Measurements from ENCODE around the gene IWS1.
"Not testable (repeated sequence)": the region's sequence is repeated elsewhere in the genome, so short reads cannot be mapped to it uniquely, and the experiment has no call there.

Gene IWS1

DNA sequence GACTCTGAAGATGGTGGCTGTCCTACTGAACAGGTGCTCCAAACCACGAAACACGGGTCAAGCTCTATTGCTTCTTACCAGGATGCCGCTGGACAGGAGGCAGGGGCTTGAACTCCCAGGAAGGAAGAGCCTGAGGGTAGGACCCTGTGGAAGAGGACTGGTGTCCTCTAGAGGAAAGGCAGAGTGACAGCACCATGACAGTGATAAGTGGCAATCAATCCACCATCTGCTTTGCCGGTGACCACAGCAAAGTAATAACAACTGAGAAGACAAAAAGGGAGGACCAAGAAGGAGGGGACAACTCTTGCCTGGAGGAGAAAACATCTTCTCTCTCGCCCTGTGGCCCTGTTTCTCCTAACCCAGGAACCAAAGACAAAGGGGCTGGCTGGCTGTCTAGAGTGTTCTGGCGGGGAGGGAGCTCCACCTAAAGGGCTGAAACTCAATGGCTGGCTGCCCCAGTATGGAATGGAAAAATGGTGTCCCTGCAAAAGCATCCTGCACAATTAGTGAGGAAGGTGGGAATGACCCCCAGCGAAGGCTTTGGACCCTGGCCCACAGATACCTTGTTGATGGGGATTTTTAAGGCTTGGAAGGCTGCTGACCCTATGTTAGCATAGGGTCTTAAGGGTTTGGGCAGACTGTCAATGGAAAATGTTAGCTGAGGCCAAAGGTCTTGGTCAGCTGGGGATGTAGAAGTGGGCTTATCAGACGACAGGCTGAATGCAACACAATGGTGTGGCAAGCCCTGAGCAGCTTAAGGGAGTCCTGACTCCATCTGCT is 72.7 kb downstream of the IWS1 start:
- H3K4me3 ChIP-seq (ENCODE audit: extremely low read depth, insufficient read depth, low read length, poor library complexity, severe bottlenecking): no peak overlapping the region
- H3K36me3 ChIP-seq (ENCODE audit: control insufficient read depth, insufficient read depth, low read length): no peaks in the 10 kb centered on the region
- WGBS, 2 experiments (ENCODE audit: insufficient coverage in 2 of 2): 72 to 89% methylated on average over 6 of the region's 8 CpGs
- no peaks in the 10 kb centered on the region for H3K9me3 ChIP-seq (ENCODE audit: control insufficient read depth, low read length)
- no peak overlapping the region for H3K27ac ChIP-seq (ENCODE audit: low read depth, low read length, severe bottlenecking)
- H3K4me1 ChIP-seq (ENCODE audit: control insufficient read depth, insufficient read depth, low read length, poor library complexity, severe bottlenecking): peaks cover 4% of the 10 kb centered on the region

DNA sequence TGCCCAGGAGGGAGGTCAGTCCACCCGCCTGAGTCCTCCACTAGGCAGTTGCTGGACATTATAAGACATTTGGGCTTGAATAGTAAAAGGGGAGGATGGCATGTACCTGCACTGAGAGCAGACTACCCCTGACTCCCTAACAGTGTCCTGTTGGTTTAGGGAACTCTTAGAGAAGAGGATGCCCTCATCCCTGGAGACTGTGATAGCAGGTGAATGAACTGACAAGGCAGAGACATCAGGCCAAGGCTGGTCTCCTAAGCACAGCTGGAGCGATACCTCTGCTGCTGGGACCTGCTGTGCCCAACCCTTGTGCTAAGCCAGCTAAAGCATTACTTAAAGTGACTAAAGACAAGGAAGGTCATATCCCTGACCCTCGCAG is 73.3 kb downstream of the IWS1 start:
- WGBS, 2 experiments (ENCODE audit: insufficient coverage in 2 of 2): 91 to 100% methylated on average over 2 of the region's 3 CpGs
- no peaks in the 10 kb centered on the region for H3K9me3 ChIP-seq (ENCODE audit: control insufficient read depth, low read length)
- no peak overlapping the region for H3K4me3 ChIP-seq (ENCODE audit: extremely low read depth, insufficient read depth, low read length, poor library complexity, severe bottlenecking)
- H3K27ac ChIP-seq (ENCODE audit: low read depth, low read length, severe bottlenecking): no peak overlapping the region
- H3K4me1 ChIP-seq (ENCODE audit: control insufficient read depth, insufficient read depth, low read length, poor library complexity, severe bottlenecking): peaks cover 4% of the 10 kb centered on the region
- H3K36me3 ChIP-seq (ENCODE audit: control insufficient read depth, insufficient read depth, low read length): no peaks in the 10 kb centered on the region

- H3K4me3 ChIP-seq (ENCODE audit: extremely low read depth, insufficient read depth, low read length, poor library complexity, severe bottlenecking); H3K4me1 ChIP-seq (ENCODE audit: control insufficient read depth, insufficient read depth, low read length, poor library complexity, severe bottlenecking); H3K36me3 ChIP-seq (ENCODE audit: control insufficient read depth, insufficient read depth, low read length); H3K9me3 ChIP-seq (ENCODE audit: control insufficient read depth, low read length); H3K27ac ChIP-seq (ENCODE audit: low read depth, low read length, severe bottlenecking): not testable (repeated sequence)
- WGBS, 2 experiments (ENCODE audit: insufficient coverage in 2 of 2): 85 to 100% methylated on average over 5 to 6 of the region's 8 CpGs
These were observed 73.9 kb downstream of the IWS1 start for GRCh38 chr2:127452423-127452822.

GRCh38 chr2:127451981-127452380 is 74.3 kb downstream of the IWS1 start:
- Histone ChIP-seq H3K4me3 (ENCODE audit: extremely low read depth, insufficient read depth, low read length, poor library complexity, severe bottlenecking) (no peak overlapping the region), H3K36me3 (ENCODE audit: control insufficient read depth, insufficient read depth, low read length) (no peaks in the 10 kb centered on the region), H3K27ac (ENCODE audit: low read depth, low read length, severe bottlenecking) (no peak overlapping the region), H3K4me1 (ENCODE audit: control insufficient read depth, insufficient read depth, low read length, poor library complexity, severe bottlenecking) (peaks cover 4% of the 10 kb centered on the region), H3K9me3 (ENCODE audit: control insufficient read depth, low read length) (no peaks in the 10 kb centered on the region)
- WGBS, 2 experiments (ENCODE audit: insufficient coverage in 2 of 2): 77 to 90% methylated on average over 6 of the region's 6 CpGs

DNA sequence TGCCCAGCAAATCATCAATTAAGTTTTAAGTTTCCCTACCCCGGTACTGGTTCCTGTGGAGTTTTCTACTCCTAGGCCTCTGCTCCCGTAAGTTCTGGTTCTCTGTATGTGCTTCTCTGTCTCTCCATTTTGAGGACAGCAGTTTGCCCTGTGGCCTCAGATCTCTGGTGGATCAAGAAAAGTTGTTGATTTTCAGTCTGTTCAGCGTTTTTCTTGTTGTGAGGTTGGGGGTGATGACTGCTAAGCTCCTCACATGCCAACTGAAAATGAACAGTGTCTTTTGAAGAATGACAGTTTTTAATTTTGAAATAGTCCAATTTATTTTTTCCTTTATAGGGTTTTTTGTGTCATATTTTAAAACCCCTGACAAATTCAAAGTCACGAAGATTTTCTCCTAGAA is 76.4 kb downstream of the IWS1 start:
- Histone ChIP-seq H3K4me1 (ENCODE audit: control insufficient read depth, insufficient read depth, low read length, poor library complexity, severe bottlenecking) (peaks cover 1% of the 10 kb centered on the region), H3K4me3 (ENCODE audit: extremely low read depth, insufficient read depth, low read length, poor library complexity, severe bottlenecking) (no peak overlapping the region), H3K9me3 (ENCODE audit: control insufficient read depth, low read length) (no peaks in the 10 kb centered on the region), H3K36me3 (ENCODE audit: control insufficient read depth, insufficient read depth, low read length) (no peaks in the 10 kb centered on the region), H3K27ac (ENCODE audit: low read depth, low read length, severe bottlenecking) (peak overlapping the region; percentile 37)
- 85 to 86% methylated on average over 1 to 3 of the region's 4 CpGs for WGBS, 2 experiments (ENCODE audit: insufficient coverage in 2 of 2)

- H3K9me3 ChIP-seq (ENCODE audit: control insufficient read depth, low read length): no peaks in the 10 kb centered on the region
- H3K4me1 ChIP-seq (ENCODE audit: control insufficient read depth, insufficient read depth, low read length, poor library complexity, severe bottlenecking): no peaks in the 10 kb centered on the region
- H3K36me3 ChIP-seq (ENCODE audit: control insufficient read depth, insufficient read depth, low read length): no peaks in the 10 kb centered on the region
- peak overlapping the region; percentile 37 for H3K27ac ChIP-seq (ENCODE audit: low read depth, low read length, severe bottlenecking)
- no peak overlapping the region for H3K4me3 ChIP-seq (ENCODE audit: extremely low read depth, insufficient read depth, low read length, poor library complexity, severe bottlenecking)
- 0 to 19% methylated on average over 1 to 2 of the region's 4 CpGs for WGBS, 2 experiments (ENCODE audit: insufficient coverage in 2 of 2)
These were observed 76.9 kb downstream of the IWS1 start for GRCh38 chr2:127449414-127449813.

- Histone ChIP-seq H3K4me3 (ENCODE audit: extremely low read depth, insufficient read depth, low read length, poor library complexity, severe bottlenecking) (no peak overlapping the region), H3K27ac (ENCODE audit: low read depth, low read length, severe bottlenecking) (no peak overlapping the region), H3K4me1 (ENCODE audit: control insufficient read depth, insufficient read depth, low read length, poor library complexity, severe bottlenecking) (no peaks in the 10 kb centered on the region), H3K9me3 (ENCODE audit: control insufficient read depth, low read length) (no peaks in the 10 kb centered on the region), H3K36me3 (ENCODE audit: control insufficient read depth, insufficient read depth, low read length) (no peaks in the 10 kb centered on the region)
- WGBS, 2 experiments (ENCODE audit: insufficient coverage in 2 of 2): 97 to 100% methylated on average over 2 of the region's 2 CpGs
These were observed 77.8 kb downstream of the IWS1 start for GRCh38 chr2:127448526-127448925.

- no peak overlapping the region for H3K27ac ChIP-seq (ENCODE audit: low read depth, low read length, severe bottlenecking)
- no peaks in the 10 kb centered on the region for H3K9me3 ChIP-seq (ENCODE audit: control insufficient read depth, low read length)
- no peaks in the 10 kb centered on the region for H3K4me1 ChIP-seq (ENCODE audit: control insufficient read depth, insufficient read depth, low read length, poor library complexity, severe bottlenecking)
- 91 to 96% methylated on average over 3 to 4 of the region's 5 CpGs for WGBS, 2 experiments (ENCODE audit: insufficient coverage in 2 of 2)
- no peak overlapping the region for H3K4me3 ChIP-seq (ENCODE audit: extremely low read depth, insufficient read depth, low read length, poor library complexity, severe bottlenecking)
- H3K36me3 ChIP-seq (ENCODE audit: control insufficient read depth, insufficient read depth, low read length): no peaks in the 10 kb centered on the region
These were observed 86.9 kb downstream of the IWS1 start for GRCh38 chr2:127439343-127439742.

DNA sequence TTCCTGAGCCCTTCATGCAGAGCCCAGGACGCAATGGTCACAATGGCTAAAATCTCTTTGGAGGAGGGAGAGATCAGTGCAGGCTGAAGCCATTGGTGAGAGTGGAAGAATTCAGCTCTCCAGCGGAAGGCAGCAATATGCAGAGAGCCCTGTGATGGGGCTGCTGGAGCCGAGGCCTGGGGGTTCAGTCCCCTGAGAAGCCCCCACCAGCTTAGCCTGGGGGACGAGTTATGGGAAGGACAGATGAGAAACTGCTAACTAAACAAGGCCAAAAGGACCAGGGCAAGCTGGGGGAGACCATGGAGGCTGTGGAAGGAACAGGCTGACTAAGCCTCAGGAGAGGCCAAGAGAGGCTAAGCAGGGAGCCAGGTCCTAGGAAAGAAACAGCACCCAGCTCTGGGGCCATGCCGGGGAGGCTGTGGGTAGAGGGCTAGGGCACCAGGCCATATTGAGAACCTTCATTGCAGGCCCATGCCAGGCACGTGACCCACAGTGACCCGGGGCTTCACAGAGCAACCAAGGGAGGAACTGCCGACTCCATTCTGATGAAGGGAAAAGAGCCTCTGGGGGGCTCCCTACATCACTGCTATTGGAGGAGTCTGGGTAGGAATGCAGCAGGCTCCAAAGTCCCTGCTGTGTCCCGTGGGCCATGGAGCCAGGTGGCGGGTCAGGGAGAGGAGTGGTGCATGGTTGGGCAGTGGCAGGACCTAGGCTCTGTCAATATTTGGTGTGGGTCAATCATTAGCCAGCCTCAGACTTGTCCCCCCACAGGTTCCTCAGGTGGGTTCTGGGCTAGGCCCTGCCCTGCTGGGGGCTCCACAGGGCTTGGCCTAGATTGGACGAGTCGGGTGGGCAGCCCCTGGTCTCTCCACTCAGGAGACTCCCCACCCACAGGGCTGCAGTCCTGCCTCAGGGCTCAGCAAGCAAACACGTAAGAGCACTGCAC is 88.2 kb downstream of the IWS1 start:
- Histone ChIP-seq H3K4me3 (ENCODE audit: extremely low read depth, insufficient read depth, low read length, poor library complexity, severe bottlenecking) (no peak overlapping the region), H3K27ac (ENCODE audit: low read depth, low read length, severe bottlenecking) (no peak overlapping the region), H3K36me3 (ENCODE audit: control insufficient read depth, insufficient read depth, low read length) (no peaks in the 10 kb centered on the region), H3K9me3 (ENCODE audit: control insufficient read depth, low read length) (no peaks in the 10 kb centered on the region), H3K4me1 (ENCODE audit: control insufficient read depth, insufficient read depth, low read length, poor library complexity, severe bottlenecking) (no peaks in the 10 kb centered on the region)
- 90 to 91% methylated on average over 9 to 11 of the region's 13 CpGs for WGBS, 2 experiments (ENCODE audit: insufficient coverage in 2 of 2)

GRCh38 chr2:127437056-127437455 is 89.2 kb downstream of the IWS1 start:
- no peaks in the 10 kb centered on the region for H3K9me3 ChIP-seq (ENCODE audit: control insufficient read depth, low read length)
- 96 to 99% methylated on average over 5 of the region's 9 CpGs for WGBS, 2 experiments (ENCODE audit: insufficient coverage in 2 of 2)
- no peak overlapping the region for H3K4me3 ChIP-seq (ENCODE audit: extremely low read depth, insufficient read depth, low read length, poor library complexity, severe bottlenecking)
- H3K4me1 ChIP-seq (ENCODE audit: control insufficient read depth, insufficient read depth, low read length, poor library complexity, severe bottlenecking): no peaks in the 10 kb centered on the region
- H3K27ac ChIP-seq (ENCODE audit: low read depth, low read length, severe bottlenecking): no peak overlapping the region
- H3K36me3 ChIP-seq (ENCODE audit: control insufficient read depth, insufficient read depth, low read length): no peaks in the 10 kb centered on the region

DNA sequence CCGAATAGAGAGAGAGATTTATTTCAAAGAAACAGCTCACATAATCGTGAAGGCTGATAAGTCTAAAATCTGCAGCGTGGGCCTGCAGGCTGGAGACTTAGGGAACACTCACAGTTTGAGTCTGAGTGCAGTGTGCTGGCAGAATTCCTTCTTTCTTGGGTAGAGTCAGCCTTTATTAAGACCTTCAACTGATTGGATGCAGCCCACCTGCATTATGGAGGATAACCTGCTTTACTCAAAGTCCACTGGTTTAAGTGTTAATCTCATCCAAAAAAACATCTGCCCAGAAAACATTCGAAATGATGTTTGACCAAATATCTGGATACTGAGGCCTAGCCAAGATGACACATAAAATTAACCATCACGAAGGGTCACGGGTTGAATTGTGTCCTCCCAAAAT is 91.8 kb downstream of the IWS1 start:
- H3K9me3 ChIP-seq (ENCODE audit: control insufficient read depth, low read length): no peaks in the 10 kb centered on the region
- no peak overlapping the region for H3K27ac ChIP-seq (ENCODE audit: low read depth, low read length, severe bottlenecking)
- WGBS, 2 experiments (ENCODE audit: insufficient coverage in 2 of 2): 86 to 97% methylated on average over 5 of the region's 6 CpGs
- no peak overlapping the region for H3K4me3 ChIP-seq (ENCODE audit: extremely low read depth, insufficient read depth, low read length, poor library complexity, severe bottlenecking)
- no peaks in the 10 kb centered on the region for H3K4me1 ChIP-seq (ENCODE audit: control insufficient read depth, insufficient read depth, low read length, poor library complexity, severe bottlenecking)
- H3K36me3 ChIP-seq (ENCODE audit: control insufficient read depth, insufficient read depth, low read length): no peaks in the 10 kb centered on the region
